ENCODE data around the gene TUBA8.
"Not testable (repeated sequence)": the region's sequence is repeated elsewhere in the genome, so short reads cannot be mapped to it uniquely, and the experiment has no call there.

Gene TUBA8

DNA sequence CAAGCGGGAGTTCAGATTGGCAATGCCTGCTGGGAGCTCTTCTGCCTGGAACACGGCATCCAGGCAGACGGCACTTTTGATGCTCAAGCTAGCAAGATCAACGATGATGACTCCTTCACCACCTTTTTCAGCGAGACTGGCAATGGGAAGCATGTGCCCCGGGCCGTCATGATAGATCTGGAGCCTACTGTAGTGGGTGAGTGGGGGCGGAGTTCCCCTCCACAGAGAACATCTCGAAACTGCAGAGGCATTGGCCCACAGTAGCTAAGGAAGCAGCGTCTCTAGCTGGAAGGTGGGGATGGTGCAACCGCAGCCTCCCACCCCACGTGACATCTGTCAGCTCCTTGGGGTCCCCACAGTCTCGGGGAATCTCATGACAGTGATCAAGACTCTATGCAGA is 10.9 kb downstream of the TUBA8 start:
- no peak for DNase-seq (ENCODE audit: low read depth)
- no peak overlapping the region for H3K4me3 ChIP-seq (replicated peaks; ENCODE audit: low read depth, low read length)
- no peak for TF ChIP-seq CTCF (IDR thresholded peaks at IDR 0.05; ENCODE audit: low read length, missing control alignments)

DNA sequence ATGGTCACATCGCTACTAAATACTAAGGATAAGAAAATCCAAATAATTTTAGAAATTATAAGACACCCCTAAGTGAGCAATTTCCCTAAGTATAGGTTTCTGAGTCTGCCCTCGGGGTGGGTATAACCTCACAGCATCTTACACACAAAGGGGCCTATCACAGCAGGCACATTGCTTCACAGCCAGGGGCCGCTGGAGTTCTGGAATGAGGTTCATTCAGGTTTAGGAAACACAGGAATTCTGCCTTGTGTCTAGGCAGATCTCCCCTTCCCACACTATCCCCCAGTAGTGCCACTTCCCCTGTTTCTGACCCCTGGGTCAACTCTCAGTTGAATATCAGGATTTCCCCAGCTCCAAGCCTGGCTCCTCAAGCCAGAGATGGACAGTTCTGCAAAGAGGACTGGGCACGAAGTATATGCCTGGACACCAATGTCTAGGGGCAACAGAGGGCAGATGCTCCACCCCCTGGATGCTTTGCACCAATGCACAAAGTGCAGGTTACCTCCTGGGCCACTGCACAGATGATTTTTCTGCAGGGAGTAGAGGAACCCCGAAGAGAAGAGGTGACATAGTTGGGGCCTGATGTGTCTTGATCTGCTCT is 11.4 kb downstream of the TUBA8 start:
- peak; percentile 7 for TF ChIP-seq CTCF (IDR thresholded peaks at IDR 0.05; ENCODE audit: low read length, missing control alignments)
- no peak overlapping the region for H3K4me3 ChIP-seq (replicated peaks; ENCODE audit: low read depth, low read length)
- DNase-seq (ENCODE audit: low read depth) = no peak

DNA sequence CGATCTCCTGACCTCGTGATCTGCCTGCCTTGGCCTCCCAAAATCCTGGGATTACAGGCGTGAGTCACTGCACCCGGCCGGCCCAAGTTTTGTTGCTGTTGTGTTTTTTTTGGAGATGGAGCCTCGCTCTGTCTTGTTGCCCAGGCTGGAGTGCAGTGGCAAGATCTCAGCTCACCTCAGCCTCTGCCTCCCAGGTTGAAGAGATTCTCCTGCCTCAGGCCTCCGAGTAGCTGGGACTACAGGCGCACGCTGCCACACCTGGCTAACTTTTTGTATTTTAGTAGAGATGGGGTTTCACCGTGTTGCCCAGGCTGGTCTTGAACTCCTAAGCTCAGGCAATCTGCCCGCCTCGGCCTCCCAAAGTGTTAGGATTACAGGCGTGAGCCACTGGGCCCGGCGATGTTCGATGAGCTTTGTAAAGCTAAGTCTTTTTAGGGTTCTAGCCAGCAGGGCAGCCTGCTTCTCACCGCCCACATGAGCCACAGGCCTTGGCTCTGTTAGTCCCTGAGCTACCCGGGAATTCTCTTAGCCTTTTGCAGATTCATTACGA is 12.9 kb downstream of the TUBA8 start:
- not testable (repeated sequence) for H3K4me3 ChIP-seq (replicated peaks; ENCODE audit: low read depth, low read length); DNase-seq (ENCODE audit: low read depth)

DNA sequence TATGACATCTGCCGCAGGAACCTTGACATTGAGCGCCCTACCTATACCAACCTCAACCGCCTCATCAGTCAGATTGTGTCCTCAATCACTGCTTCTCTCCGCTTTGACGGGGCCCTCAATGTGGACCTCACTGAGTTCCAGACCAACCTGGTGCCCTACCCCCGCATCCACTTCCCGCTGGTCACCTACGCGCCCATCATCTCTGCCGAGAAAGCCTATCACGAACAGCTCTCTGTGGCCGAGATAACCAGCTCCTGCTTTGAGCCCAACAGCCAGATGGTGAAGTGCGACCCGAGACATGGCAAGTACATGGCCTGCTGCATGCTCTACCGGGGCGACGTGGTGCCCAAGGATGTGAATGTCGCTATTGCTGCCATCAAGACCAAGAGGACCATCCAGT is 16.0 kb downstream of the TUBA8 start:
- no peak for TF ChIP-seq CTCF (IDR thresholded peaks at IDR 0.05; ENCODE audit: low read length, missing control alignments)
- DNase-seq (ENCODE audit: low read depth) = no peak

GRCh38 chr22:18130018-18130417 is 19.4 kb downstream of the TUBA8 start:
- DNase-seq (ENCODE audit: low read depth) = no peak
- TF ChIP-seq CTCF (IDR thresholded peaks at IDR 0.05; ENCODE audit: low read length, missing control alignments) = no peak
- H3K4me3 ChIP-seq (replicated peaks; ENCODE audit: low read depth, low read length) = no peak overlapping the region

More for the DNA sequence above, 16.0 kb downstream of the TUBA8 start:
- no peak overlapping the region for H3K4me3 ChIP-seq (replicated peaks; ENCODE audit: low read depth, low read length)

DNA sequence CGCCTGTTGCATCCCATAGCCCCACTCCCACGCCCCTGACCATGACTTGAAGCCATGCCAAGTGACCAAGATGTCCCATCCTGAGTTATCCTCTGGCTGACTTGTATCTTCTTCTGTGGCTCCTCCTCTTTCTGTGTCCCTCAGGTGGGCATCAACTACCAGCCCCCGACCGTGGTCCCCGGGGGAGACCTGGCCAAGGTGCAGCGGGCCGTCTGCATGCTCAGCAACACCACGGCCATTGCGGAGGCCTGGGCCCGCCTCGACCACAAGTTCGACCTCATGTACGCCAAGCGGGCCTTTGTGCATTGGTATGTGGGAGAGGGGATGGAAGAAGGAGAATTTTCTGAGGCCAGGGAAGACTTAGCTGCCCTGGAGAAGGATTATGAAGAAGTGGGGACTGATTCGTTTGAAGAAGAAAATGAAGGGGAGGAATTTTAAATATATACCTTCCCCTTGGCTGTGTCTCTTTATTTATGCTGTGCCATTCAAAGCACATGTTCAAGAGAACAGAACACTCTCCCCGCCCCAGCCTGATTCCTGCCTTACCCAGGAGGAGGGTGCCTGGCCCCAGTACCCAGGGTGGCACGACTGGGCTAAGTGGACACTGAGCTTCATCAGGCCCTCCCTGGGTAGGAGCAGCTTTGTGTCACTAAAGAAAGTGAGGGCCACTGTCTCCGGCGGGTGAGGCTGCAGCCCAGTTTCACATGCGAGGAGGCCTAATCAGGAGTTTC is 20.3 kb downstream of the TUBA8 start:
- H3K4me3 ChIP-seq (replicated peaks; ENCODE audit: low read depth, low read length) = no peak overlapping the region

More for the DNA sequence above, 20.3 kb downstream of the TUBA8 start:
- TF ChIP-seq CTCF (IDR thresholded peaks at IDR 0.05; ENCODE audit: low read length, missing control alignments) = no peak
- no peak for DNase-seq (ENCODE audit: low read depth)
